Measurements from ENCODE around the gene ZSWIM8. TPM values are rescaled to one million over a fixed set of nuclear protein-coding genes. Genes with fewer than 3 reads are reported as not detected.
A peak's percentile ranks its signal among the peaks of the same experiment; 100 is the strongest.
"Not testable (repeated sequence)": the region's sequence is repeated elsewhere in the genome, so short reads cannot be mapped to it uniquely, and the experiment has no call there.

The ZSWIM8 gene, protein sequence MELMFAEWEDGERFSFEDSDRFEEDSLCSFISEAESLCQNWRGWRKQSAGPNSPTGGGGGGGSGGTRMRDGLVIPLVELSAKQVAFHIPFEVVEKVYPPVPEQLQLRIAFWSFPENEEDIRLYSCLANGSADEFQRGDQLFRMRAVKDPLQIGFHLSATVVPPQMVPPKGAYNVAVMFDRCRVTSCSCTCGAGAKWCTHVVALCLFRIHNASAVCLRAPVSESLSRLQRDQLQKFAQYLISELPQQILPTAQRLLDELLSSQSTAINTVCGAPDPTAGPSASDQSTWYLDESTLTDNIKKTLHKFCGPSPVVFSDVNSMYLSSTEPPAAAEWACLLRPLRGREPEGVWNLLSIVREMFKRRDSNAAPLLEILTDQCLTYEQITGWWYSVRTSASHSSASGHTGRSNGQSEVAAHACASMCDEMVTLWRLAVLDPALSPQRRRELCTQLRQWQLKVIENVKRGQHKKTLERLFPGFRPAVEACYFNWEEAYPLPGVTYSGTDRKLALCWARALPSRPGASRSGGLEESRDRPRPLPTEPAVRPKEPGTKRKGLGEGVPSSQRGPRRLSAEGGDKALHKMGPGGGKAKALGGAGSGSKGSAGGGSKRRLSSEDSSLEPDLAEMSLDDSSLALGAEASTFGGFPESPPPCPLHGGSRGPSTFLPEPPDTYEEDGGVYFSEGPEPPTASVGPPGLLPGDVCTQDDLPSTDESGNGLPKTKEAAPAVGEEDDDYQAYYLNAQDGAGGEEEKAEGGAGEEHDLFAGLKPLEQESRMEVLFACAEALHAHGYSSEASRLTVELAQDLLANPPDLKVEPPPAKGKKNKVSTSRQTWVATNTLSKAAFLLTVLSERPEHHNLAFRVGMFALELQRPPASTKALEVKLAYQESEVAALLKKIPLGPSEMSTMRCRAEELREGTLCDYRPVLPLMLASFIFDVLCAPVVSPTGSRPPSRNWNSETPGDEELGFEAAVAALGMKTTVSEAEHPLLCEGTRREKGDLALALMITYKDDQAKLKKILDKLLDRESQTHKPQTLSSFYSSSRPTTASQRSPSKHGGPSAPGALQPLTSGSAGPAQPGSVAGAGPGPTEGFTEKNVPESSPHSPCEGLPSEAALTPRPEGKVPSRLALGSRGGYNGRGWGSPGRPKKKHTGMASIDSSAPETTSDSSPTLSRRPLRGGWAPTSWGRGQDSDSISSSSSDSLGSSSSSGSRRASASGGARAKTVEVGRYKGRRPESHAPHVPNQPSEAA (N-terminal part only)
- 31.8 TPM for total RNA-seq

DNA sequence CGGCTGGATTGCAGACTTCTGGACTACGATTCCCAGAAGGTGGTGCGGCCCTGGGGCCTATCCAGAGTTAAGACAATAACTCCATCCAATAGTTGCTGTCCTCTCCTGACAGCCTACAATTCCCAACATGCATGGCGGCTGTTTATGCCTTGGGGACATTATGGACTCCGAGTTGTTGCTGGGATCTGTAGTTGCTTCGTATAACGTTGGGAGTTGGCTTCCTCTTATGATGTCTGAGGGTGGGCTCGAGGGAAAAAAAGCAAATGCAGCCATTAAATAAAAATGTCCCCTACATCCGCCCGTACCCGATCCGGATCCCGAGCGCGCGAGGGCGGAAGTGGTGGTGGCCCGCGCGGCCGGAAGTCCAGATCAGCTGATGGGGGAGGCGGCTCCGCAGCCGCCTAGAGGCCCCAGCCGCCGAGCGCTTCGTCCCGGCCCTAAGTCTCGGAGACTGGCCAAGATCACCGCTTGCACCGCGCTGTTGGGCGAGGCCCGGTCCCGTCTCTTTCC is at the start of gene ZSWIM8:
Gene ZSWIM8, plus strand, starts transcription at position 396 of the 510 bp plus-strand sequence. CDS start 273 bp downstream, outside the sequence.
- DNase-seq (ENCODE audit: low spot score in 2 of 2): peak; percentile 95 to 96
- no peak for FAIRE-seq

DNA sequence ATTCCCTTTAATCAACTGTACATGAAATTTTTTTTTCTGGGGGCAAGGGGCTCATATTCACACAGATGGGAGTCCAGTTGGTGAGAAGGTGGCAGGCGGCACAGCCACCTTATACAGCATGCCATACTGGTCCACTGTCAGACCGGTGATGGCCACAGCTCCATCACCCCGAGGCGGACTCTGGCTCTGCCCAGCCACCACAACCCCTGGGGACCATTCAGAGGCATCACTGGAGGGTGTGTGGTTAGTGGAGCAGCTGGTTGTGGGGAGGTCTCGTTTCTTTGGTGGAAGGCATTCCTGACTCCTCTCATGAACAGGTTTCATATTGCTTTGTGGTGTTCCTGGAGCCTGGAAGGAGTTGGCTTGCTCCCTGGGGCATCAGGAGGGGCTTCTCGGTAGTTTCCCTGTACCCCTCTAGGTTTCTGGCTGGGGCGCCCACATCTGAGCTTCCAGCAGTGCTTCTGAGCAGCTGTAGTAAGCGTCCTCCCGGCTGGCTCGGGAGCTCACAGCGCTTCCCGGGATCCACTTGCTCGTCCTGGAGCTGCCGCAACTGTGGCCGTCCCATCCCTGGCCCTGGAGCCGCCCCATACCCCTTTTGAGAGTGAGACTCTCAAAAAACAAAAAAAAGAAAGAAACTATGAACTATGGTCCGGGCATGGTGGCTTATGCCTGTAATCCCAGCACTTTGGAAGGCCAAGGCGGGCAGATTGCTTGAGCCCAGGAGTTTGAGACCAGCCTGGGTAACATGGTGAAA is 44.7 kb upstream of the ZSWIM8 start:
- FAIRE-seq; DNase-seq (ENCODE audit: low spot score in 2 of 2): not testable (repeated sequence)

DNA sequence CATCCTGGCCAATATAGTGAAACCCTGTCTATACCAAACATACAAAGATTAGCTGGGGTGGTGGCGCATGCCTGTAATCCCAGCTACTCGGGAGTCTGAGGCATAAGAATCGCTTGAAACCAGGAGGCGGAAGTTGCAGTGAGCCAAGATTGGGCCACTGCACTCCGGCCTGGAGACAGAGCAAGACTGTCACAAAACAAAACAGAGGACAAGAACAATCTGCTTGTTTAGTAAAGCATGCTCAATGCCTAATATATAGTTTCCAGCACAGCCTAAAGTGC is 43.0 kb upstream of the ZSWIM8 start:
- no peak for FAIRE-seq
- no peak for DNase-seq (ENCODE audit: low spot score in 2 of 2)

DNA sequence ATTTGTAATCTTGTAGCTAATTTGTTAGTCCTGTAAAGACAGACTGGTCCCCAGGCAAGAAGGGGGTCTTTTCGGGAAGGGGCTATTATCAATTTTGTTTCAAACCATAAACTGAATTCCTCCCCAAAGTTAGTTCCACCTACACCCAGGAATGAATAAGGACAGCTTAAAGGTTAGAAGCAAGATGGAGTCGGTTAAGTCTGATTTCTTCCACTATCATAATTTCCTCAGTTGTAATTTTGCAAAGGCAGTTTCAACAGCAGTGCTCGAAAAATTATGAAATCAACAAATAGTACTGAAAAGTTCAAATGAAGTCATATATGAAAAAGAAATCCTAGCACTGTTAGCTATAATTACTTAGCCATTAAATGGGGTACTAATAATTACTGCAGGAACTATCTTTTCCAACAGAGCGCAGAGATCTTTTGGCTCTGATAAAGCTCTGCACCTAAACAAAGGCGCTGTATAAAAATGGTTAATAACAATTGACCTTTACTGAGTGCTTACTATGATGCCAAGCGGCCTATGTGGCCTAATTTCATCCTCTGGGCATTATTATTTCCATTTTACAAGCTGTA is 42.0 kb upstream of the ZSWIM8 start:
- no peak for FAIRE-seq

DNA sequence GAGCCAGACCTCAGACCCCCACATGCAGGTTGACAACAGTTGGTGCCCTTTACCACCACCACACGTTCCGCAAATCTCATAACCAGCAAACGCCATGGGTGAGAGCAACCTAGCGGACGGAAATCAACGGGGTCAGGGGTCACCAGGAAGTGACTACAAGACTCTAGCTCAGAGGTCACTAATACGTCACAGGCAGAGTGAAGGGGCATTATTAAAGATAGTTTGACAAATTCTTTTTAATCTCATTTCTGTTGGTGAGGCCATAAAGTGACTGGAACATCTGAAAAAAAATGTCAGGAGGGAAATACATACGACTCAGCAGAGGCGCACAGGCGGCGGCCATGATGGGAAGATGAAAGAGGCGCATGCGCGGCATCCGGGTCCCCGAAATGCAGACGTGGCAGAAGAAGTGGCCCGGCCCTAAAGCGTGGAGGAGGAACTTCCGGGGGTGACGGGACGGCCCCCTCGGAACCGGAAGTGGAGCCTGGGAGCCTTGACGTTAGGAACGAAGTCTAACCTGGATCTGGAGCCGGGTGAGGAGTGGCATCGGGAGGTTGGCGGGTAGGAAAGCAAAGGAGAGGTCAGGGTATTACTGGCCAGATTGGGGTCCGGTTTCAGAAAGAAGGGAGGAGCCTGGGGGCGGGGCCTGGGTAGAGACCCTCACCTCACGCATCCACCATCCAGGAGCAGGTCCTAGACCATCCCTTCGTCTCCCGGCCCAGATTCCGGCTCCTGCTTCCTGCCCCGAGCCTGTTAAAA is 41.3 kb upstream of the ZSWIM8 start, which contains the start of gene SEC24C:
Gene SEC24C, plus strand, starts transcription at position 468 of the 759 bp plus-strand sequence. CDS start 2,461 bp downstream, outside the sequence.
- DNase-seq (ENCODE audit: low spot score in 2 of 2): peak; percentile 79 to 91
- FAIRE-seq: no peak

More for the DNA sequence above, 42.0 kb upstream of the ZSWIM8 start:
- no peak for DNase-seq (ENCODE audit: low spot score in 2 of 2)

DNA sequence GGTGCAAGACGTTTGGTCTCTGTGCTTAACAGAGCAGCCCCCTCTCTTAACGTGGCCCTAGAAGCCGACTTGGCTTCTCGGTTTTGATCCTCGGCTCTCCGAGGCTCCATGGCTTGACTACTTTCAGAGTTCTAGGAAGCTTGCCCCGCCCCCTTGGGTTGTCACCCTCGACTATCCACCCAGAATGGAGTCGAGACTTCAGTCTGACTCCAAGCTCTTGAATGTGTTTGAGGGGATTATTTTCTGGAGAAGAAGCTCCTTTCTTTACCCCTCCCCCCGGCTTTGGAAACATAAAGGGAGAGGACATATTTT is 40.8 kb upstream of the ZSWIM8 start:
- peak in 1 of 2 donors; percentile 27 for DNase-seq (ENCODE audit: low spot score in 2 of 2)
- no peak for FAIRE-seq

DNA sequence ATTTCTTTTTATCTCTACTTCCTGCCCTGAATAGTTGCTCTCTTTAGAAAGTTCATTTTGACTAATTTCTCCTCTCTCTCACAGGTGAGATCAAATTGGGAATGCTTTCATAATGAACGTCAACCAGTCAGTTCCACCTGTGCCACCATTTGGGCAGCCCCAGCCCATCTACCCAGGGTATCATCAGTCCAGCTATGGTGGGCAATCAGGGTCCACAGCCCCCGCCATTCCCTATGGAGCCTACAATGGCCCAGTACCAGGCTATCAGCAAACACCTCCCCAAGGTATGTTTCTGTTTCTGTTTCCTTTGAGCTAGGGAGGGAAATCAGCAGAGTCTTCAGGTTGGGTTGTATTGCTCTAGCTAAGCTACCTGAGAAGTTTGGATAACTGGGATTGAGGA is 38.7 kb upstream of the ZSWIM8 start:
- DNase-seq (ENCODE audit: low spot score in 2 of 2): no peak
- no peak for FAIRE-seq

DNA sequence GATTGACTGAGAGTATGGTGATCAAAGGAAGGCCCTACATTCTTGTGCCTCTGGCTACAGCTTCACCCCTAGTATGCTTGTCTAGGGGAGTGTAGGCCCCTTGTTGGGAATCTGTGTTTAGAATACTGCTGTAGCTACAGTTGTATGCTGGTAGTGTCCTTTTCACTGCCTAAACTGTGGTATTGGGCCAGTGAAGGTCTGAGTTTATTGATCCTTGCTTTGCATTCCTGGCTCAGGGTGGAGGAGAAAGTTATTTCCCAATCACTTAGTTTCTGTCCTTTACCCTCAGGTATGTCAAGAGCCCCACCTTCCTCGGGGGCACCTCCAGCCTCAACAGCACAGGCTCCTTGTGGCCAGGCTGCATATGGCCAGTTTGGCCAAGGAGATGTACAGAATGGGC is 34.6 kb upstream of the ZSWIM8 start:
- DNase-seq (ENCODE audit: low spot score in 2 of 2) (no peak), FAIRE-seq (no peak)

DNA sequence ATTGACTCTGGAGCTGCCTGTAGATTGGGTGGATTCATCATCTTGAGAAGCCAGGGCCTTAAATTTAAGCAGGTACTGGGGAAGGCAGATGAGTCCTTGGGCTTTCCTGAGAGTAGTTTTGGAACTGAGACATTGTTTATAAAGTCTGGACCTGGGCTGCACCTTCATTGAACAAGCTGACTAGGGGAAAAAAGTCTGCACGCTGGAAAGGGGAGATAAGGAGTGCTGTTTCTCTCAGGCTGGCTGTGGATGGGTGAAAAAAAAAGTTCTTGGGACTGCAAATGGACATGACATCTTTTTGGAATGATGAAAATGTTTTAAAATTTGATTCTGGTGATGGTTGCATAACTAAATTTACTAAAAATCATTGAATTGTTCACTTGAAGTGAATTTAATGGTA is 29.2 kb upstream of the ZSWIM8 start:
- no peak for FAIRE-seq
- DNase-seq (ENCODE audit: low spot score in 2 of 2): no peak

DNA sequence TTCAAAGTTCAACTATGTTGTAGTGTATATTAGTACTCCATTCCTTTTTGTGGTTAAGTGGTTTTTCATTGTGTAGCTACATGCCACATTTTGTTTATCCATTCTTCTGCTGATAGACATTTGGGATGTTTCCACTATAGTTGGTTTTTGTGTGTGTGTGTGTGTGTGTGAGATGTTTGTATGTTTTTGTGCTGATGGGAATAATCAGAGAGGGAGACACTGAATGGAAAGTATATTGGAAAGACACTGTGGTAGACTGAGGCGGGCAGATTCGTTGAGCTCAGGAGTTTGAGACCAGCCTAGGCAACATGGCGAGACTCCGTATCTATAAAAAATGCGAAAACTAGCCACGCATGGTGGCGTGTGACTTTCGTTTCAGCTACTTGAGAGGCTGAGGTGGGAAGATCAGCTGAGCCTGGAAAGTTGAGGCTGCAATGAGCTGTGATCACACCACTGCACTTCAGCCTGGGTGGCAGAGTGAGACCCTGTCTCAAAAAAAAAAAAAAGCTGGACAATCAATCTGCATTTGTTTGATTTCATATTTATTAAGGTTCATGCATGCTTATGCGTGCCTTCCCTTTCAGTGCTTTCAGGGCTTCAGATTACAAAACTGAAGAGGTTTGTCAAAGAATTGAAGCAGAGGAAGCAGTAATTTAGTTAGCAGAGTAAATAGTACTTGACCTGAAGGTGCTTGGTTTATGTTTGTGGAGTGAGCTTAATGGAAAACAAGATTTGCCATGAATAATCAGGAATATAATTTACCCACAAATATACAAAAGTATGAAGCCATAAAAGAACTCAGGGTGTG is 26.5 kb upstream of the ZSWIM8 start:
- FAIRE-seq: no peak
- no peak for DNase-seq (ENCODE audit: low spot score in 2 of 2)

DNA sequence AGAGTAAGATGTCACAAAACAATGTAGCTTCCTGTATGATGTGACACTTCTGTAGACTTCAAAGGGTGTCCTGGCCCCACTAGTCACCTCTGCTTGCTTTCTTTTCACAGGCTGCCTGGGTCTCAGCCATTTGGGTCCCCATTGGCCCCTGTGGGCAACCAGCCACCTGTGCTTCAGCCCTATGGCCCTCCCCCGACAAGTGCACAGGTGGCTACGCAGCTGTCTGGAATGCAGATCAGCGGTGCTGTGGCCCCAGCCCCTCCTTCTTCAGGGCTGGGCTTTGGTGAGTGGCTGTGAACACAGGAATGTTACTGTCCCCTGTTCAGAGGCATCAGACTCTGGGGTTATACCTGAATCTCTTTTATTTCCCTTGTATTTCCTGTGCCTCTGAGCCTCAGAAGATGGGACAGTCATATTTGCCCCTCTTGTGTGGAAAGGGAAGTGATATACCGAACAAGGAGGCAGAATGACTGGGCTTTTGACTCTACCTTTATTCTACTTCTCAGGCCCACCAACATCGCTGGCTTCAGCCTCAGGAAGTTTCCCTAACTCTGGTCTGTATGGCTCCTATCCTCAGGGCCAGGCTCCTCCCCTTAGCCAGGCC is 25.8 kb upstream of the ZSWIM8 start:
- FAIRE-seq: no peak

DNA sequence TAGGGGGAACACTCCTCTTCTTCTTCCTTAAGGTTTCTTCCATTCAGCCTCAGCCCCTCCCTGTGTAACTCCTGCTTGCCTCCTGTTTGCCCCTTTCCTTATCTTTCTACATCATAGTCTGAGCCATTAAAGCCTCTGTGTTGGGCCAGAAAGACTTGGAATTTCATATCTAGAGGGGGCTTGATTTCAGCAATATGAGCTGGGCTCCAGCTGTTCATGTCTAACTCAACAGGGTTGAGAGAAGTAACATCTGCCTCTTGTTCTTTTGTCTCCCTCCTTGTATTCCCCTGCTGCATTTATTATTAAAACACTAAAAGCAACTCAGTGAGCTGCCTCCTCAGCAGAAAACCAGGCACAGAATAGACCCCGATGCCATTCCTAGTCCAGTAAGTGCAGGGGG is 23.6 kb upstream of the ZSWIM8 start:
- DNase-seq (ENCODE audit: low spot score in 2 of 2): no peak
- no peak for FAIRE-seq

More for the DNA sequence above, 25.8 kb upstream of the ZSWIM8 start:
- no peak for DNase-seq (ENCODE audit: low spot score in 2 of 2)

DNA sequence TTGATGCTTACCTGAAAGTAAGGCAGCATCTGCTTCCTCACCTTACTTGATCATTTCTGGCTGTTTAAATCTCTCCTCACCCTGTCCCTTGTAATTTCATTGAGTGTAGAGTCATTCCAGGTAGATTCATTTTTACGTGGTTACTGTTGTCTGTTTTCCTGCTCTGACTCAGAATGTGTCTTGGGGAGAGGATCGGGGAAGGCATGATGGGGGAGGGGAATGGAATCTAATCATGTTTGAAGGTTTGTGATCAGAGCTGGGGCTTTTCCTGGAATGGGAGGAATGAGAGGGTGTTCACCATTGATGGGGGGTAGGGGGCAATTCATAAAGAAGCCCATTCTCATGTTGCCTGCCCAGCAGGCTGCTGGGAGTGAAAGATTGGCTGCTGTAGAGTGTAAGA is 22.5 kb upstream of the ZSWIM8 start:
- no peak for DNase-seq (ENCODE audit: low spot score in 2 of 2)
- no peak for FAIRE-seq

DNA sequence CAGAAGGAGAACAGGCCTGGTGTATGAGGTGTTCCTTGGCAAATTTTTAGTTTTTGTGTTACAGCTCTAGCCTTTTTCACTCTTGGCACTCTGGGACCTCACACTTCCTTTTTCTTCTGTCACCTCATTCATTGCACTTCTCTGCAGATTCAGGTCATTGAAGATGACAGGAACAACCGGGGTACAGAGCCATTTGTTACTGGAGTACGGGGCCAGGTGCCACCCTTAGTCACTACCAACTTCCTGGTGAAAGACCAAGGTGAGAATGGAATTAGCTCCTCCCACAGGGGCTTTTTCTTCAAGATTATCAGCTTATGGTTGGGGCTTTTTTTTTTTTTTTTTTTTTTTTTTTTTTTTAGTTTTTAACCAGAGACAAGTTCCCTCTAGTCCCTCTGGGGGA is 22.1 kb upstream of the ZSWIM8 start:
- DNase-seq (ENCODE audit: low spot score in 2 of 2) (no peak), FAIRE-seq (no peak)

DNA sequence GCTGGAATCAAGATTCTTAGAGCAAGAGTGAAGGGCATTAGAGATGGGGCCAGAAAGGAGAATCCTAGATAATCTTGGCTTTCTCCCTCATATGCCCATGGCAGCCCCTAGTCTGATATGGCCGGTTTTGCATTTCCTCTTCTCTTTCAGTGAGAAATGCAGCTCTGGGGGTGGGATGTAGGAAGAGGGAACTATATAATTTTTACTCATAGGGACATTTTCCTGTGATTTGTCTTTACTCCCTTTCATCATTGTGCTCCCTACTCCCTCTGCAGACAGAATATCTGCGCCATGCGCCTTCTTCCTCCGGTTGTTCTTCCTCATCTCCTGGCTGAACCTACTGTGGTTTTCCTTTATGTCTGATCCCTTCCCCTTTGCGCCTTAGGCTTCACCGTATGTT is 20.3 kb upstream of the ZSWIM8 start:
- FAIRE-seq: no peak

DNA sequence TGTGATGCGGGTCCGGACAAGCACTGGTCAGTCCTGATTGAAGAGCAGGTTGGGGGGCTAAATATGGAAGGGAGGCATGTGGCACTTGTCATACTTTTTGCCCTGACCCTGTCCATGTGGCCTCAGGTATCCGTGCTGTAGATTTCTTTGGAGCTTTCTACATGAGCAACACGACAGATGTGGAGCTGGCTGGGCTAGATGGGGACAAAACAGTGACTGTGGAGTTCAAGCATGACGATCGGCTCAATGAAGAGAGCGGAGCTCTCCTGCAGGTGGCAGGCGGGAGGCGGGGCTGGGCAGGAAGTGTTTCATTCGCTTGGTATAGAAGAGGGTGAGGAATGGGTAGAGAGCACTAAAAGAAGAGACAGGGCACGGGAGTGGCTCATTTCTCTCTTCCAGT is 16.5 kb upstream of the ZSWIM8 start:
- DNase-seq (ENCODE audit: low spot score in 2 of 2) (no peak), FAIRE-seq (no peak)

More for the DNA sequence above, 20.3 kb upstream of the ZSWIM8 start:
- DNase-seq (ENCODE audit: low spot score in 2 of 2): no peak

DNA sequence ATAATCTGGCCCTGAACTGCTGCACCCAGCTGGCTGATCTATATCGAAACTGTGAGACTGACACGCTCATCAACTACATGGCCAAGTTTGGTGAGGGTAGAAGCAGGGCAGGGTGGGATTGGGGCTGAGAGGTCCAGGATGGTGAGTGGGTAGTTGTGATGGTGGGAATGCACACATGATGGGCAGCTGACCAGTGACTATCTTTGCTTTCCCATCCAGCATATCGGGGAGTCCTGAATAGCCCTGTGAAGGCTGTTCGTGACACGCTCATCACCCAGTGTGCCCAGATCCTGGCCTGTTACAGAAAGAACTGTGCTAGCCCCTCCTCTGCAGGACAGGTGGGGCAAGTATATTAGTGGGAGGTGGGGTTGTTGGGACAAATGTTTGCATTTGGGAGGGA is 16.0 kb upstream of the ZSWIM8 start:
- FAIRE-seq: no peak

More for the DNA sequence above, 16.0 kb upstream of the ZSWIM8 start:
- no peak for DNase-seq (ENCODE audit: low spot score in 2 of 2)
